GM19328 (cell line): ENCODE results near the gene DIAPH3.

Experiments used
- ATAC-seq: cut with Tn5 transposase; IDR thresholded peaks from one replicate; pipeline ENCODE4 v1.9.1; 2021; ENCODE audit warnings: mild to moderate bottlenecking, moderate library complexity; ENCODE audit not compliant: unreplicated experiment

Gene DIAPH3

DNA sequence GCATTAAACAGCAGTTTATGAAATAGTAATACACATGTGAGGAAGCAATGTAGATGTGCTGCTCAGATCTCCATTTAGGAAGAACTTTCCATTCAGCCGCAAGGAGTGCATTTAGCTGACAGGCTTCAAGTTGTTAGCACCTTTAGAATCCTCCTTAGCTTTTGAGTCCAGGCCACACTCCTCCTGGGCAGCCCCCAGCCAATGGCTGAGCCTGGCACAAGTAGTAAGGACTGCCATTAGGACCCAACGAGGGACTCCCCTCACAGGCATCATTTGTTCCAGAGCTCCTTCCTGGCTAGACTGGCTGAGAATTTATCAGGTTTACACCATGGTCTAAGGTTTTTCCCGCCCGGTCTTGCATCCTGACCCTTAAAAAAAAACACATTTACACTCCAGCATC, 201.4 kb downstream of the DIAPH3 start:
- ATAC-seq: no peak

- ATAC-seq: no peak
These were observed 203.0 kb downstream of the DIAPH3 start for GRCh38 chr13:59960683-59961082.

- ATAC-seq: no peak
These were observed 206.3 kb downstream of the DIAPH3 start for GRCh38 chr13:59957438-59957837.

DNA sequence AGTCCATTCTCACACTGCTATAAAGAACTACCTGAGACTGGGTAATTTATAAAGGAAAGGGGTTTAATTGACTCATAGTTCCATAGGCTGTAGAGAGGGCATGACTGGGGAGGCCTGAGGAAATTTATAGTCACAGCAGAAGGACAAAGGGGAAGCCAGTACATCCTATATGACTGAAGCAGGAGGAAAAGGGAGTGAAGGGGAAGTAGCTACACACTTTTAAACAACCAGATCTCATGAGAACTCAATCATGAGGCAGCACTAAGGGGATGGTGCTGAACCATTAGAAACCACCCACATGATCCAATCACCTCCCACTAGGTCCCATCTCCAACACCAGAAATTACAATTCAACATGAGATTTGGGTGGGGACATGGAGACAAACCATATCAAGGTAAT, 209.1 kb downstream of the DIAPH3 start:
- no peak for ATAC-seq

- no peak for ATAC-seq
These were observed 212.7 kb downstream of the DIAPH3 start for GRCh38 chr13:59951011-59951410.

DNA sequence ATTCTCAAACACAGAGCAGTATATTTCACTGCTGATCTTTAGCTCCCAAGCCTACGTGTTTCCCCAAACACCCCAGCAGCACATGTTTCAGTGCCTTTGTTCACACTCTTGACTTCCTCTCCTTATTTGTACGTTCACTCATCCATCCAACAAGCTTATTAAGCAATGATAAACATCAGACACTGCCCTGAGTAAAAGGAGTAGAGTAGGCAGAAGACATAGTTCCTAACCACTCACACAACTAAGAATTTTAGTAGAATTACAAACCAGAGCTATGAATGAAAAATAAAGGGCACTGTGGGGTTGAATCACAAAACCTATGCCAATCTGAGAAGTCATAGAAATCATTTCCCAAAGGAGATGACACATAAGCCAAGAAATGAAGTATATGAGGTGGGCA, 213.5 kb downstream of the DIAPH3 start:
- ATAC-seq: no peak

DNA sequence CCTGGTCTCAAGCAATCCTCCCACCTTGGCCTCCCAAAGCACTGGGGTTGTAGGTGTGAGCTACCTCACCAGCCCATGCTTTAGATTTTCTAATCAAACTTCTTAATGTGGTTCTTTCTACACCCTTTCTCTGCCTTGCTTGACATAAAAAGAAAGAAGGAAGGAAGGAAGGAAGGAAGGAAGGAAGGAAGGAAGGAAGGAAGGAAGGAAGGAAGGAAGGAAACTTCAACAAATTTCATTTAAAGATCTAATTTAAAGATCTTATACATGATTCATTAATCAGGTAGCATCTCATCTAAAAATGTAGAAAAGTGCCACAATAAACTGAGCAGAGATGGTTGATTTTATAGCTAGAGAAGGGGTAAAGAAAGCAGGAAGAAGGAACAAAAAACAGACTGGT, 215.0 kb downstream of the DIAPH3 start:
- ATAC-seq: no peak

GRCh38 chr13:59946944-59947343, 216.8 kb downstream of the DIAPH3 start:
- no peak for ATAC-seq

- no peak for ATAC-seq
These were observed 232.1 kb downstream of the DIAPH3 start for GRCh38 chr13:59931621-59932020.

GRCh38 chr13:59924256-59924655, 239.5 kb downstream of the DIAPH3 start:
- ATAC-seq: no peak

- ATAC-seq: no peak
These were observed 248.5 kb downstream of the DIAPH3 start for GRCh38 chr13:59915252-59915651.

DNA sequence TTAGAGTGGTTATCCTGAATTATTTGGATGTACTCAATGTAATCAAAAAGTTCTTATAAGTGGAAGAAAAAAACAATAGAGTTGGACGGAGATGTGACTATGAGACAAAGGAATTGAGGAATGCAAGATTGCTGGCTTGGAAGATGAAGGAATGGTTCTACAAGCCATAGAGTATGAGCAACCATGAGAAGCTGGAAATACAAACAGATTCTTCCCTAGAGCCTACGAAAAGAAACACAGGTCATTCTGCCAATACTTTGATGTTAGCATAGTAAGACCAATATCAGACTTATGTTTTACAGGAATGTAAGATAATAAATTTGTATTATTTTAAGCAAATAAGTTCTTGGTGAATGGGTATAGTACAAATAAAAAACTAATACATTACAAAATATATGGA, 249.2 kb downstream of the DIAPH3 start:
- ATAC-seq: no peak

DNA sequence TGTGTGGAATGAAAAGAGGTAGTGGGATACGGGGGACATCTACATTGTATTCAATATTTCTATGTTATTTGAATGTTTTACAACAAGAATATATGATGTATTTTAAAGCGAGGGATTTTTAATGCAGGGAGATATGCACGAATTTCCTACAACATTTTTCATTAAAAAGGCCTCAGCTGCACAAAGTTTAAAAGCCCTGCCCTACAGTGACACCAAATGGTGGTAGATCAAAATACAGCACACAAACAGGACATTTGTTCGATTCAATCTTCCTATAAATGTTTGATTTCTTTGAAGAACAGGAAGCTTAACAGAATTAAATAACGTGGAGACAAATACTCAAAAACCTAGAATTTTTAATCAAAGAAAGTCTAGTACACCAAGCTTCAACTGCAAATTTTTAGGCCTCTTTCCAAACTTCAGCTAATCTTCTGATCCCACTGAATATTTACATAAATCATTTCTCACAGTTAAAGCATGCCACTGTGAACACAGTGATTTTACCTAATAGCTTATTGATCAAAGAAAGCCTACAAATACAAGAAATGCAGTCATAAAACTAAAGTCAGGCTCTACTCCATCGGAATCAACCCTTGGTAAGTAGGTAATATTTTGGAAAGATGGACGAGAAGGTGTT, 257.2 kb downstream of the DIAPH3 start:
- ATAC-seq: no peak

DNA sequence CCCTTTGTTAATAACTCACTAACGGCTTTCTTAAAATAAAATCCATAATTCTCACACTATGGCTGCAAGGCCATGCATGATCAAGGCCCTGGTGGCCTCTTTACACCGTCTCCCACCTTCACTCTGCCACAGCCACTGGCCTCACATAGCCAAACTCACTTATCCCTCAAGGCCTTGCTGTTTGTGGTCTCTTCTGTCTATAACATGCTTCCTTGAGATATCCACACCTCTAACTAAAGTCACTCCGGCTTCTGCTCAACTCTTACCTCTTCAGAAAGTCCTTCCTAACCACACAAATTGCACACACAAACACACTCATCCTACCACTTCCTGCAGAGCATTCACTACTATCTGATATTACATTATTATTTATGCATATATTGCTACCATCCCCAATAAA, 262.5 kb downstream of the DIAPH3 start:
- no peak for ATAC-seq

DNA sequence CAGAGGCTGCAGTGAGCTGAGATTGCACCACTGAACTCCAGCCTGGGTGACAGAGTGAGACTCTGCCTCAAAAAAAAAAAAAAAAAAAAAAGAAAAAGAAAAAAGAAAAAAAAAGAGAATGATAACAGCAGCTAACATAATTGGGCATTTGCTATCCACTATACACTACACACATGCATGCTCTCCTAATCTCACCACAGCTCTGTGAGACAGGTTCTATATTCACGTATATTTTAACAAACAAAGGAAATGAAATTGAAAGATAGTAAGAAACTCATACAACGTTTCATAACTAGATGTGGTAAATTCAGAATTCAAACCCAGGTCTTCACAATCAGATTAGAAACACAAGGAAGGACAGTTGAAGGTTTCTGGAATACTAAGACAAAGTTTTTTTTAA, 265.7 kb downstream of the DIAPH3 start:
- ATAC-seq: no peak

GRCh38 chr13:59893266-59893665, 270.5 kb downstream of the DIAPH3 start:
- no peak for ATAC-seq

DNA sequence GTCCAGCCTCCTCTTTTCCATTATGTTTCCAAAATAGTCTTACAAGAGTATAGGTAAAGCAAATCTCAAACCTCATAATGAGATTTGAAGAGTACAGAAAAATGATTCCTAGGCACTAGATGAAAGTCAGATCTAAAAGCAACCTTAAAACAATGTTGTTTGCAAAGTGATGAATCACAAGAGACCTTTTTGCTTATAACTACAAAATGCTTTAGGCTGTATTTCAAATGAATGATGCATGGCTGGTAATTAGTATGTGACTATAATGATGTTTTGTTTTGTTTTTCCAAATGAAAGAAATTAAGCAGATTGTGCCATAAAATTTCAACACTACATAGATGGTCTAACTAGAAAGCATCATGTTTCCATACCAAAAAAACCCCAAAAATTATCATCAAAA, 272.7 kb downstream of the DIAPH3 start:
- no peak for ATAC-seq

DNA sequence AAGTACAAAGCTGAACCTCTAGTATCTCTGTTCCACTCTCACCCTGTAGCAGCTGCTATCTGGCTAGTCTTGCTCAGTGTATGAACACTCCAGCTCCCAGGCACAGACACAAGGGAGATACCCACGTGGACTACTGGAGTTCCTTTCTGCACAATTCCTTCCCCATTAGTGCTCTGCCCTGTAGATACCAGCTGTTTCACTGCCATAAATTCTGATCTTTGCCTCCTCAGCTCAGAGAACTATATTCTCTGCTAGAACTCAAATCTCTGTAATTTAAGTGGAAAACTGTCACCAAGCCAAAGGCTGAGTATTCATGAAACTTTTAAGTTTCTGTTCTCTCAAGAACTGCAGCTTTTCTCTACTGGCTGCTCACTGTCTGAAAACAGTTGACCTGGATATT, 273.7 kb downstream of the DIAPH3 start:
- ATAC-seq: no peak

- no peak for ATAC-seq
These were observed 275.3 kb downstream of the DIAPH3 start for GRCh38 chr13:59888408-59888807.

DNA sequence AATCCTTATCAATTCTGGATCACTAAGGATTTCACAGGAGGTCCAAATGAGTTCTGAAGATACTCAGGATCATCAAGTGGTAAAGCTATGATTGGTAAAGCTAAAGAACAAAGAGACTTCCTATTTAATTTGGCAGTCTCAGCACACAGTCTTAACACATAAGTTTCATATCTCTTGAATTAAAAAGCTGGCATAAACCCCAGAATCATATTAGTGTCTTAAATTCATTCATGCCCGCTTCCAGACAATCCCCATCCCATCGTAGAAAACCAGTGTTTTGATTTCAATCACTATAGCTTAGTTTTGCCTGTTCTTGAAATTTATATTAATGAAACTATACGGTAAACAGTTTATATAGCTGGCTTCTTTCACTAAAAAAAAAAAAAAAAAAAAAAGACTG, 278.7 kb downstream of the DIAPH3 start:
- ATAC-seq: no peak

DNA sequence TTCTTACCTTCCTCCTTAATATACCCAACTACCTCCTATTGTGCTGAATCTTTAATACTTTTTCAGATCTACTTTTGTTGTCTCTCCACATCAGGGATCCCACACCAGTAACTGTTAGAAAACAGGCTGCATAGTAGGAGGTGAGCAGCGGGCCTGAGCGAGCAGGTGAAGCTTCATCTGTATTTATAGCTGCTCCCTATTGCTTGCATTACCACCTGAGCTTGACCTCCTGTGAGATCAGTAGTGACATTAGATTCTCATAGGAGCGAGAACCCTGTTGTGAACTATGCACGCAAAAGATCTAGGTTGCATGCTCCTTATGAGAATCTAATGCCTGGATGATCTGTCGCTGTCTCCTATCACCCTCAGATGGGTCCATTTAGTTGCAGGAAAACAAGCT, 279.8 kb downstream of the DIAPH3 start:
- ATAC-seq: no peak

DNA sequence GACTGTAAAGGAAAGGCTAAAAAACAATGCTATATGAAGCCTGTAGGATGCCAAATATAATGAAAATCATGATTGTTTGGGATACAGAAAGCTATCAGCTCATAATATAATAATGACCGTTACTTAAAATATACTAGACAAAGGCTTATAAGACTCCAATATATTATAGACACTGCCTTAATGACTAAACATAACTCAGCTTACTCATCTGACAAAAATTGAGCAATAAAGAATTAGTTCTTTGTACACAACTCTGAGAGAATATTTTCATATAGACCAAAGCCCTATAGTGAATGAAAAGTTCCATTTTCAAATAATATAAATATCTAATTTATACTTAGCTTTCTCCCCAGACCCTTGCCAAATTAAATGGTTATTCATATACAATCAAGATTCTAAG, 283.3 kb downstream of the DIAPH3 start:
- no peak for ATAC-seq

DNA sequence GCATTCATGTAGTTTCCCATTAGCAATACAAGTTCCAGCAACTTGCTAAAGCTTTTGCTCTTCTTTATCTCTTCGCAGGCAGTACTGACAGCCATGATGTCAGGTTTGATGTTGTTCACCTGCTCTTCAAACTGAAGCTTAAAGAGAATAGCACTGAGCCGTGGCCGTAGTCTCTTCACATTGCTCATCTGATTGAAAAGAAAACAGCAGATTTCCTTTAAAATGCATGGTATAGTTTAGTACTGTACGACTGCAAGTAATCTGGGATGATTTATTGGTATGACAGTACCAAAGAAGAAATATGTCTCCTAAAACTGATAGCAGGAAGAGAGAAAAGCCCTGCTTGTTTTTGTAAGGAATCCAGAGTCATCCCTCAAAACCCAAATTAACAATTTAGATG, 284.4 kb downstream of the DIAPH3 start:
- no peak for ATAC-seq

DNA sequence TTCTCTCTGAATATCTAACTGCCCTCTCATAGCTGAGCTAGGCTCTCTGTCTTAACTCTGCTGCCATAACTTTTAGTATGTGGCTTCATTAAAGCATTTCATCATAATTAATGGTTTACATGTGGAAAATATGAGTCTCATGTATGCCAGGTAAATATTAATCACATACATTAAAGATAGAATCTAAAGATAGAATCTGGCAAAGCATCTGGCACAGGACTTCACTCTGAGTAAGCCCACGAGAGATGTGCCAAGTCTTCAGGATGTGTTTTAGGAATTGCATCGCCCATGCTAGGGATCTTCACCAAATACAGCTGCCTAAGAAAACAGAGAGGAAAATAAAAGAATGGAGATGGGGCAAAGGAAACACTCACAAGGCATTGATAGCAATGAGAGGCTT, 285.8 kb downstream of the DIAPH3 start:
- no peak for ATAC-seq
